Measurements from ENCODE around the gene HUS1.
"Not testable (repeated sequence)": the region's sequence is repeated elsewhere in the genome, so short reads cannot be mapped to it uniquely, and the experiment has no call there.

HUS1 gene

DNA sequence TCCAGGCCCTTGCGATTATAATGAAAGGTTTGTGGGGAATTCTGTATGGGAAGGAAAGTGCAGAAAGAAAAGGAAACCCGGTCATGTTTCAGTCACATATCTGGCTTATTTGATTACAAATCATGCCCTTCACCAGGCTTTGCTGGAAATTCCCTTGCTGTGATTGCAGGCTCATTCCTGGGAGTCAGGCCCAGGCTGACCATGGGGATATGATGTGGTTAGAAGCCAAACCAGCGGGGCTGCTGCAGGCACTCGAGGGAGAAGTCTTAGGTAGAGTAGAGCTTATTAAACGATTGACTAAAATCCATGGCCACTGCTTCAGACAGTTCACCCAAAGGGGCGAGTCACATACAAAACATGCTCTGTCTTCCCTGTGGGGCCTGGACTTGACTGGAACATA is 47.4 kb downstream of the HUS1 start:
- no peak overlapping the region for H2AFZ ChIP-seq (ENCODE audit: low read depth, low read length)
- no peak overlapping the region for H3K4me3 ChIP-seq (ENCODE audit: low read depth in 1 of 2, low read length in 2 of 2)
- peaks cover 3% of the 10 kb centered on the region for H3K9me3 ChIP-seq (ENCODE audit: insufficient read depth, low read length, severe bottlenecking)
- no peaks in the 10 kb centered on the region for H3K79me2 ChIP-seq (ENCODE audit: insufficient read depth, low read length)
- H3K4me1 ChIP-seq (ENCODE audit: insufficient read depth, low read length): no peaks in the 10 kb centered on the region
- no peaks in the 10 kb centered on the region for H4K20me1 ChIP-seq (ENCODE audit: insufficient read depth, low read length)
- H3K27ac ChIP-seq (ENCODE audit: low read length): no peak overlapping the region
- H3K36me3 ChIP-seq (ENCODE audit: insufficient read depth, low read length): no peaks in the 10 kb centered on the region
- no peak for DNase-seq
- no peak overlapping the region for H3K9ac ChIP-seq (ENCODE audit: low read depth, low read length)
- TF ChIP-seq, protein P1, sequence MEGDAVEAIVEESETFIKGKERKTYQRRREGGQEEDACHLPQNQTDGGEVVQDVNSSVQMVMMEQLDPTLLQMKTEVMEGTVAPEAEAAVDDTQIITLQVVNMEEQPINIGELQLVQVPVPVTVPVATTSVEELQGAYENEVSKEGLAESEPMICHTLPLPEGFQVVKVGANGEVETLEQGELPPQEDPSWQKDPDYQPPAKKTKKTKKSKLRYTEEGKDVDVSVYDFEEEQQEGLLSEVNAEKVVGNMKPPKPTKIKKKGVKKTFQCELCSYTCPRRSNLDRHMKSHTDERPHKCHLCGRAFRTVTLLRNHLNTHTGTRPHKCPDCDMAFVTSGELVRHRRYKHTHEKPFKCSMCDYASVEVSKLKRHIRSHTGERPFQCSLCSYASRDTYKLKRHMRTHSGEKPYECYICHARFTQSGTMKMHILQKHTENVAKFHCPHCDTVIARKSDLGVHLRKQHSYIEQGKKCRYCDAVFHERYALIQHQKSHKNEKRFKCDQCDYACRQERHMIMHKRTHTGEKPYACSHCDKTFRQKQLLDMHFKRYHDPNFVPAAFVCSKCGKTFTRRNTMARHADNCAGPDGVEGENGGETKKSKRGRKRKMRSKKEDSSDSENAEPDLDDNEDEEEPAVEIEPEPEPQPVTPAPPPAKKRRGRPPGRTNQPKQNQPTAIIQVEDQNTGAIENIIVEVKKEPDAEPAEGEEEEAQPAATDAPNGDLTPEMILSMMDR (IDR thresholded peaks at IDR 0.05; ENCODE audit: borderline replicate concordance, extremely low read depth, low read length, poor library complexity, severe bottlenecking): no peak
- no peak for TF ChIP-seq EZH2 (IDR thresholded peaks at IDR 0.05; ENCODE audit: borderline replicate concordance, low read depth, low read length, severe bottlenecking)
- H3K27me3 ChIP-seq (ENCODE audit: insufficient read depth, low read length, poor library complexity): no peaks in the 10 kb centered on the region
- ATAC-seq (ENCODE audit: insufficient read depth, low read depth): no peak
- H3K4me2 ChIP-seq (ENCODE audit: insufficient read depth, low read length): no peak overlapping the region

DNA sequence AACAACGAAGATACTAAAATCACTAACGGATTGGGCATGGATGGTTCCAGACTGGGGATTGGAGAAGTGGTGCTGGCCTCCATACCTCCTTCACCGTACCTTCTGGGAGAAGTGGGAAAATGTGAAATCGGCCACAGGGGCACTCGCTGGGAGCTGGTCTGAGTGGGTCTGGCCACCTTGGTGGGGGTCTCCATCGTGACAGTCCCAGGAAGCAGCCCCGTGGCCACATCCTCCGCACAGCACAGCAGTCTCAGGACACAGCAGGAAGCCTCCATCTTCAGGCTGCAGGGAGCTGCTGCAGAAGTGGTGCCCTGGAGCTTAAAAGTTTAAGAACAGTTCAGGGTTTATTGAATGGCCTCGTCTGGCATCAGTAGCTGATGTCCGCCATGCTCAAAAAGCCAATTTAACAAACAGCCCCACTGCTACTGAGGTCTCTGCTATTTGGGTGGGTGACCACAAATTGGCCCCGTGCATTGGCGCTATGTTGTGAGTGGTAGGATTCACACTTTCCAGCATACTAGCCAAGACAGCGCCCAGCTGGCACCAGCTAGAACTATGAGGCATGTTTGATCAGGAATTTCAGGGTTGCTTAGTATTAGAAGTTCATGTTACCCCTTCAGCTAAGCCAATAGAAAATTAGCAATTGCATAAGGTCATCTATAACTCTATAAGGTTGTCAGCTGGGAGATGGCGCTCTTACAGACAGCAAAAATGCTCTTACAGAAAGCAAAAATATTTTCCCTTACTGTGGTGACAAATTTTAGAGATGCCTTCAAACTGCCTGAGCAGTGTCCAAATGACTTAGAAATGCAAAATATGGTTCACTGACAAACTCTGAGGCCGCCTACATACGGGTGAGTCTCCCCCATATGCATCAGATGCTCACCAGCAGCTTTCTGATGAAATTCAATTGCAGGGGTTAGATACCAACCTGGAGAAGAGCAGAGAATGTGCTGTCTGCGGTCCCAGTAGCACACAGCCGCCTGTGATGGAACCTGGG is 48.1 kb downstream of the HUS1 start:
- DNase-seq: no peak
- Histone ChIP-seq H3K4me1 (ENCODE audit: insufficient read depth, low read length) (no peaks in the 10 kb centered on the region), H3K4me3 (ENCODE audit: low read depth in 1 of 2, low read length in 2 of 2) (no peak overlapping the region), H3K9me3 (ENCODE audit: insufficient read depth, low read length, severe bottlenecking) (peaks cover 3% of the 10 kb centered on the region), H3K79me2 (ENCODE audit: insufficient read depth, low read length) (no peaks in the 10 kb centered on the region), H3K4me2 (ENCODE audit: insufficient read depth, low read length) (no peak overlapping the region), H3K27ac (ENCODE audit: low read length) (no peak overlapping the region), H4K20me1 (ENCODE audit: insufficient read depth, low read length) (no peaks in the 10 kb centered on the region), H3K27me3 (ENCODE audit: insufficient read depth, low read length, poor library complexity) (no peaks in the 10 kb centered on the region), H2AFZ (ENCODE audit: low read depth, low read length) (no peak overlapping the region), H3K9ac (ENCODE audit: low read depth, low read length) (no peak overlapping the region), H3K36me3 (ENCODE audit: insufficient read depth, low read length) (no peaks in the 10 kb centered on the region)
- ATAC-seq (ENCODE audit: insufficient read depth, low read depth): no peak
- TF ChIP-seq, protein P1 (IDR thresholded peaks at IDR 0.05; ENCODE audit: borderline replicate concordance, extremely low read depth, low read length, poor library complexity, severe bottlenecking): no peak
- TF ChIP-seq EZH2 (IDR thresholded peaks at IDR 0.05; ENCODE audit: borderline replicate concordance, low read depth, low read length, severe bottlenecking): no peak

- H3K27me3 ChIP-seq (ENCODE audit: insufficient read depth, low read length, poor library complexity): no peaks in the 10 kb centered on the region
- no peak overlapping the region for H3K9ac ChIP-seq (ENCODE audit: low read depth, low read length)
- H3K79me2 ChIP-seq (ENCODE audit: insufficient read depth, low read length): no peaks in the 10 kb centered on the region
- no peak overlapping the region for H2AFZ ChIP-seq (ENCODE audit: low read depth, low read length)
- no peak overlapping the region for H3K27ac ChIP-seq (ENCODE audit: low read length)
- H4K20me1 ChIP-seq (ENCODE audit: insufficient read depth, low read length): no peaks in the 10 kb centered on the region
- no peak for TF ChIP-seq EZH2 (IDR thresholded peaks at IDR 0.05; ENCODE audit: borderline replicate concordance, low read depth, low read length, severe bottlenecking)
- TF ChIP-seq, protein P1 (IDR thresholded peaks at IDR 0.05; ENCODE audit: borderline replicate concordance, extremely low read depth, low read length, poor library complexity, severe bottlenecking): no peak
- no peaks in the 10 kb centered on the region for H3K36me3 ChIP-seq (ENCODE audit: insufficient read depth, low read length)
- no peak overlapping the region for H3K4me2 ChIP-seq (ENCODE audit: insufficient read depth, low read length)
- no peaks in the 10 kb centered on the region for H3K9me3 ChIP-seq (ENCODE audit: insufficient read depth, low read length, severe bottlenecking)
- ATAC-seq (ENCODE audit: insufficient read depth, low read depth) (no peak), DNase-seq (no peak)
- H3K4me3 ChIP-seq (ENCODE audit: low read depth in 1 of 2, low read length in 2 of 2): no peak overlapping the region
- H3K4me1 ChIP-seq (ENCODE audit: insufficient read depth, low read length): no peaks in the 10 kb centered on the region
Observed at GRCh38 chr7:47924266-47924665, 55.1 kb downstream of the HUS1 start.

DNA sequence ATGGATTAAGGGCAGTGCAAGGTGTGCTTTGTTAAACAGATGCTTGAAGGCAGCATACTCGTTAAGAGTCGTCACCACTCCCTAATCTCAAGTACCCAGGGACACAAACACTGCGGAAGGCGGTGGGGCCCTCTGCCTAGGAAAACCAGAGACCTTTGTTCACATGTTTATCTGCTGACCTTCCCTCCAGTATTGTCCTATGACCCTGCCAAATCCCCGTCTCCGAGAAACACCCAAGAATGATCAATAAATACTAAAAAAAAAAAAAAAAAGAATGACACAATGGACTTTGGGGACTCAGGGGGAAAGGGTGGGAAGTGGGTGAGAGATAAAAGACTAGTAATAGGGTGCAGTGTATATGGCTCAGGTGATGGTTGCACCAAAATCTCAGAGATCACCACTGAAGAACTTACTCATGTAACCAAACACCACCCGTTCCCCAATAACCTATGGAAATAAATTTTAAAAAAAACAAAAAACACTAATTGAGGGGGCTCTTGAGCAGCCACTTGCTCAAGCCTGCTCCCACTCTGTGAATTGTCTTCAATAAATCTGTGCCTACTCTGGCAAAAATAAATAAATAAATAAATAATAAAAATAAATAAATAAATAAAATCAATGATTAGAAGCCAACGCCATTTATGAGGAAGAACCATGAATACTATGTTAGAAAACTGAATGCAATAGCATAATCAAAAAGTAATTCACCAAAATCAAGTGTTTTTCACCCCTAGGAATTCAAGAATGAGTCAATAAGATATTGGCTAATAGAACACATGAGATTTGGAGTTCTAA is 56.1 kb downstream of the HUS1 start:
- H3K9me3 ChIP-seq (ENCODE audit: insufficient read depth, low read length, severe bottlenecking); ATAC-seq (ENCODE audit: insufficient read depth, low read depth); H2AFZ ChIP-seq (ENCODE audit: low read depth, low read length); H3K9ac ChIP-seq (ENCODE audit: low read depth, low read length); H3K79me2 ChIP-seq (ENCODE audit: insufficient read depth, low read length); H3K4me3 ChIP-seq (ENCODE audit: low read depth in 1 of 2, low read length in 2 of 2); H3K4me2 ChIP-seq (ENCODE audit: insufficient read depth, low read length); H4K20me1 ChIP-seq (ENCODE audit: insufficient read depth, low read length); DNase-seq; H3K27ac ChIP-seq (ENCODE audit: low read length); H3K4me1 ChIP-seq (ENCODE audit: insufficient read depth, low read length); H3K36me3 ChIP-seq (ENCODE audit: insufficient read depth, low read length); H3K27me3 ChIP-seq (ENCODE audit: insufficient read depth, low read length, poor library complexity): not testable (repeated sequence)

DNA sequence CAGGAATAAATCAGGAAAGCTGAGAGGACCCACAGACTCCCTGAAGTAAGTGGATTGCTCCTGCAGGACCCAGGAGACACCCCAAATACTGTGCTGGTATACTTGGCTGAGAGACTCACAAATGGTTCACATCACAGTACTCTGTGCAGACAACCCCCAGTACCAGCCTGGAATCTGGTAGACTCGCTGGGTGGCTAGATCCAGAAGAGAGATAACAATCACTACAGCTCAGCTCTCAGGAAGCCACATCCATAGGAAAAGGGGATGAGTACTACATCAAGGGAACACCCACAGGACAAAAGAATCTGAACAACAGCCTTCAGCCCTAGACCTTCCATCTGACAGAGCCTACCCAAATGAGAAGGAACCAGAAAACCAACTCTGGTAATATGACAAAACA is 62.9 kb downstream of the HUS1 start:
- not testable (repeated sequence) for H3K36me3 ChIP-seq (ENCODE audit: insufficient read depth, low read length); H4K20me1 ChIP-seq (ENCODE audit: insufficient read depth, low read length); H3K9me3 ChIP-seq (ENCODE audit: insufficient read depth, low read length, severe bottlenecking); H3K4me2 ChIP-seq (ENCODE audit: insufficient read depth, low read length); H2AFZ ChIP-seq (ENCODE audit: low read depth, low read length); H3K4me3 ChIP-seq (ENCODE audit: low read depth in 1 of 2, low read length in 2 of 2); H3K4me1 ChIP-seq (ENCODE audit: insufficient read depth, low read length); DNase-seq; H3K79me2 ChIP-seq (ENCODE audit: insufficient read depth, low read length); H3K27ac ChIP-seq (ENCODE audit: low read length); H3K27me3 ChIP-seq (ENCODE audit: insufficient read depth, low read length, poor library complexity); ATAC-seq (ENCODE audit: insufficient read depth, low read depth); H3K9ac ChIP-seq (ENCODE audit: low read depth, low read length)

Measured in DND-41 (cell line).